ENCODE measurements around the gene SLAMF1.

Gene SLAMF1

DNA sequence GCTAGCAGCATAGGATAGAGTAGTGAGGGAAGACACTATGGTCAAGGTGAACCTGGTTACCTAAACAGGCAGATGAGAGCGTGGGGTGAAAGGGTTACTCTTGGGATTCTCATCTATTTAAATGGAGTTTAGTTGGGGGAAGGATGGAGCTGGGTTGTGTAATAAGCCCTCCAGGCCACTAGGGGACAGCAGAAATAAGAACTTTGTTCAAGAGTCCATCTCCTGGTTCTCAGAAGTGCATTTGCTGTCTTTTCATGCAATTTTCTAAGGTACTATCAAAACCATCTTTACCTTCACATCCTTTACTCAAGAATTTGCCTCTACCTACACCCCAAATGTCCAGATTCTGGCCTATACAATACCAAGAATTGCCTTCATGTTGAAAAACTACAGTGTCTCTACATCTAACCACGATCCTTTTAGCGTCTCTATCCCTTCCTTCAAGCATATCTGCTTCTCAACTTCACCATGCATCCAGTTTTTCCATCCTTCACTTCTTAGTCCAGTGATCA, 28.0 kb downstream of the SLAMF1 start:
- TF ChIP-seq, protein P1, sequence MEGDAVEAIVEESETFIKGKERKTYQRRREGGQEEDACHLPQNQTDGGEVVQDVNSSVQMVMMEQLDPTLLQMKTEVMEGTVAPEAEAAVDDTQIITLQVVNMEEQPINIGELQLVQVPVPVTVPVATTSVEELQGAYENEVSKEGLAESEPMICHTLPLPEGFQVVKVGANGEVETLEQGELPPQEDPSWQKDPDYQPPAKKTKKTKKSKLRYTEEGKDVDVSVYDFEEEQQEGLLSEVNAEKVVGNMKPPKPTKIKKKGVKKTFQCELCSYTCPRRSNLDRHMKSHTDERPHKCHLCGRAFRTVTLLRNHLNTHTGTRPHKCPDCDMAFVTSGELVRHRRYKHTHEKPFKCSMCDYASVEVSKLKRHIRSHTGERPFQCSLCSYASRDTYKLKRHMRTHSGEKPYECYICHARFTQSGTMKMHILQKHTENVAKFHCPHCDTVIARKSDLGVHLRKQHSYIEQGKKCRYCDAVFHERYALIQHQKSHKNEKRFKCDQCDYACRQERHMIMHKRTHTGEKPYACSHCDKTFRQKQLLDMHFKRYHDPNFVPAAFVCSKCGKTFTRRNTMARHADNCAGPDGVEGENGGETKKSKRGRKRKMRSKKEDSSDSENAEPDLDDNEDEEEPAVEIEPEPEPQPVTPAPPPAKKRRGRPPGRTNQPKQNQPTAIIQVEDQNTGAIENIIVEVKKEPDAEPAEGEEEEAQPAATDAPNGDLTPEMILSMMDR (IDR thresholded peaks at IDR 0.05; ENCODE audit: low read length): peak; percentile 94
- TF ChIP-seq EZH2phosphoT487 (IDR thresholded peaks at IDR 0.05; ENCODE audit: low read length): no peak
- H3F3A ChIP-seq (ENCODE audit: insufficient read depth, low read length): no peaks in the 10 kb centered on the region
- peak; percentile 75 for DNase-seq

GRCh38 chr1:160618327-160618726, 28.5 kb downstream of the SLAMF1 start:
- no peaks in the 10 kb centered on the region for H3K9me3 ChIP-seq (replicated peaks; ENCODE audit: insufficient read depth, low read length)
- H3K4me3 ChIP-seq (ENCODE audit: low read length): no peak overlapping the region
- H3K79me2 ChIP-seq (ENCODE audit: low read length): no peaks in the 10 kb centered on the region
- no peaks in the 10 kb centered on the region for H3K27me3 ChIP-seq (replicated peaks; ENCODE audit: insufficient read depth, low read length)
- TF ChIP-seq EZH2 (optimal IDR thresholded peaks at IDR 0.05; ENCODE audit: low read depth, low read length) (no peak), EZH2phosphoT487 (IDR thresholded peaks at IDR 0.05; ENCODE audit: low read length) (no peak)
- TF ChIP-seq, protein P1 (IDR thresholded peaks at IDR 0.05; ENCODE audit: low read length): no peak
- no peak overlapping the region for H3K9ac ChIP-seq (ENCODE audit: low read length)
- H3F3A ChIP-seq (ENCODE audit: insufficient read depth, low read length): no peaks in the 10 kb centered on the region
- H4K20me1 ChIP-seq (ENCODE audit: insufficient read depth, low read length): no peaks in the 10 kb centered on the region
- no peaks in the 10 kb centered on the region for H3K9me2 ChIP-seq (replicated peaks; ENCODE audit: insufficient read depth, low read length)
- no peak for DNase-seq
- no peak overlapping the region for H3K27ac ChIP-seq (ENCODE audit: low read length)
- H3K4me1 ChIP-seq (ENCODE audit: low read length): peaks cover 32% of the 10 kb centered on the region
- peak overlapping the region; percentile 22; the same call in 1 of the 2 replicates for H2AFZ ChIP-seq (ENCODE audit: low read length)
- H3K4me2 ChIP-seq (ENCODE audit: low read depth, low read length): no peak overlapping the region
- H3K36me3 ChIP-seq (replicated peaks; ENCODE audit: insufficient read depth, low read length): no peaks in the 10 kb centered on the region

More for the DNA sequence above, 28.0 kb downstream of the SLAMF1 start:
- no peaks in the 10 kb centered on the region for H3K9me3 ChIP-seq (replicated peaks; ENCODE audit: insufficient read depth, low read length)
- no peak overlapping the region for H3K4me3 ChIP-seq (ENCODE audit: low read length)
- H3K27me3 ChIP-seq (replicated peaks; ENCODE audit: insufficient read depth, low read length): no peaks in the 10 kb centered on the region
- H3K36me3 ChIP-seq (replicated peaks; ENCODE audit: insufficient read depth, low read length): no peaks in the 10 kb centered on the region
- H3K4me2 ChIP-seq (ENCODE audit: low read depth, low read length): 0 out of 2 replicates have a peak overlapping the region, but pooled peaks have one; percentile 2
- peak overlapping the region; percentile 44 for H2AFZ ChIP-seq (ENCODE audit: low read length)
- H3K79me2 ChIP-seq (ENCODE audit: low read length): no peaks in the 10 kb centered on the region
- no peak overlapping the region for H3K27ac ChIP-seq (ENCODE audit: low read length)
- no peaks in the 10 kb centered on the region for H3K9me2 ChIP-seq (replicated peaks; ENCODE audit: insufficient read depth, low read length)
- H4K20me1 ChIP-seq (ENCODE audit: insufficient read depth, low read length): no peaks in the 10 kb centered on the region
- no peak overlapping the region for H3K9ac ChIP-seq (ENCODE audit: low read length)
- H3K4me1 ChIP-seq (ENCODE audit: low read length): peaks cover 37% of the 10 kb centered on the region

GRCh38 chr1:160615660-160616059, 31.2 kb downstream of the SLAMF1 start:
- Histone ChIP-seq H3K4me1 (ENCODE audit: low read length) (peaks cover 17% of the 10 kb centered on the region), H3F3A (ENCODE audit: insufficient read depth, low read length) (no peaks in the 10 kb centered on the region), H2AFZ (ENCODE audit: low read length) (no peak overlapping the region), H4K20me1 (ENCODE audit: insufficient read depth, low read length) (no peaks in the 10 kb centered on the region), H3K4me3 (ENCODE audit: low read length) (no peak overlapping the region), H3K27ac (ENCODE audit: low read length) (no peak overlapping the region), H3K27me3 (replicated peaks; ENCODE audit: insufficient read depth, low read length) (no peaks in the 10 kb centered on the region), H3K4me2 (ENCODE audit: low read depth, low read length) (no peak overlapping the region), H3K9ac (ENCODE audit: low read length) (no peak overlapping the region), H3K9me3 (replicated peaks; ENCODE audit: insufficient read depth, low read length) (no peaks in the 10 kb centered on the region), H3K9me2 (replicated peaks; ENCODE audit: insufficient read depth, low read length) (no peaks in the 10 kb centered on the region), H3K79me2 (ENCODE audit: low read length) (no peaks in the 10 kb centered on the region), H3K36me3 (replicated peaks; ENCODE audit: insufficient read depth, low read length) (no peaks in the 10 kb centered on the region)
- TF ChIP-seq, protein P1 (IDR thresholded peaks at IDR 0.05; ENCODE audit: low read length): no peak
- TF ChIP-seq EZH2 (optimal IDR thresholded peaks at IDR 0.05; ENCODE audit: low read depth, low read length): no peak
- DNase-seq: no peak

All from MM.1S (cell line).